ENCODE data around the gene HSD17B13.

Gene HSD17B13

GRCh38 chr4:87283151-87283550, 39.5 kb downstream of the HSD17B13 start:
- TF ChIP-seq POLR2A (IDR thresholded peaks at IDR 0.05; ENCODE audit: extremely low read depth, insufficient read length) (no peak), MAX (IDR thresholded peaks at IDR 0.05; ENCODE audit: low read depth, low read length) (no peak), MYC (IDR thresholded peaks at IDR 0.05; ENCODE audit: low read depth, low read length) (no peak), CTCF (IDR thresholded peaks at IDR 0.05; ENCODE audit: low read depth, low read length) (no peak)
- H3K4me3 ChIP-seq (ENCODE audit: low read depth, low read length) = no peak overlapping the region
- DNase-seq (ENCODE audit: low read depth) = no peak

- no peak for DNase-seq (ENCODE audit: low read depth)
- no peak overlapping the region for H3K4me3 ChIP-seq (ENCODE audit: low read depth, low read length)
- TF ChIP-seq MAX (IDR thresholded peaks at IDR 0.05; ENCODE audit: low read depth, low read length) (no peak), CTCF (IDR thresholded peaks at IDR 0.05; ENCODE audit: low read depth, low read length) (no peak), POLR2A (IDR thresholded peaks at IDR 0.05; ENCODE audit: extremely low read depth, insufficient read length) (no peak), MYC (IDR thresholded peaks at IDR 0.05; ENCODE audit: low read depth, low read length) (no peak)
Observed at GRCh38 chr4:87281603-87282002, 41.1 kb downstream of the HSD17B13 start.

GRCh38 chr4:87278335-87278794, 44.3 kb downstream of the HSD17B13 start:
- H3K4me3 ChIP-seq (ENCODE audit: low read depth, low read length) = no peak overlapping the region
- no peak for DNase-seq (ENCODE audit: low read depth)
- no peak for TF ChIP-seq CTCF (IDR thresholded peaks at IDR 0.05; ENCODE audit: low read depth, low read length)
- no peak for TF ChIP-seq POLR2A (IDR thresholded peaks at IDR 0.05; ENCODE audit: extremely low read depth, insufficient read length)
- TF ChIP-seq MAX (IDR thresholded peaks at IDR 0.05; ENCODE audit: low read depth, low read length) = no peak

- TF ChIP-seq MYC (IDR thresholded peaks at IDR 0.05; ENCODE audit: low read depth, low read length) (no peak), CTCF (IDR thresholded peaks at IDR 0.05; ENCODE audit: low read depth, low read length) (no peak), POLR2A (IDR thresholded peaks at IDR 0.05; ENCODE audit: extremely low read depth, insufficient read length) (no peak)
- H3K4me3 ChIP-seq (ENCODE audit: low read depth, low read length) = no peak overlapping the region
- DNase-seq (ENCODE audit: low read depth) = no peak
Observed at GRCh38 chr4:87275311-87275710, 47.4 kb downstream of the HSD17B13 start.

- TF ChIP-seq CTCF (IDR thresholded peaks at IDR 0.05; ENCODE audit: low read depth, low read length) (no peak), MAX (IDR thresholded peaks at IDR 0.05; ENCODE audit: low read depth, low read length) (no peak), MYC (IDR thresholded peaks at IDR 0.05; ENCODE audit: low read depth, low read length) (no peak), POLR2A (IDR thresholded peaks at IDR 0.05; ENCODE audit: extremely low read depth, insufficient read length) (no peak)
- no peak overlapping the region for H3K4me3 ChIP-seq (ENCODE audit: low read depth, low read length)
- DNase-seq (ENCODE audit: low read depth) = peak; percentile 22
Observed at GRCh38 chr4:87274803-87275202, 47.9 kb downstream of the HSD17B13 start.

- no peak for TF ChIP-seq CTCF (IDR thresholded peaks at IDR 0.05; ENCODE audit: low read depth, low read length)
- TF ChIP-seq MAX (IDR thresholded peaks at IDR 0.05; ENCODE audit: low read depth, low read length) = no peak
- no peak for TF ChIP-seq POLR2A (IDR thresholded peaks at IDR 0.05; ENCODE audit: extremely low read depth, insufficient read length)
- no peak for TF ChIP-seq MYC (IDR thresholded peaks at IDR 0.05; ENCODE audit: low read depth, low read length)
- no peak for DNase-seq (ENCODE audit: low read depth)
- H3K4me3 ChIP-seq (ENCODE audit: low read depth, low read length) = no peak overlapping the region
Observed at GRCh38 chr4:87274327-87274726, 48.4 kb downstream of the HSD17B13 start.
